PC-3 (cell line): Measurements from ENCODE around the gene C1orf105. TPM values are rescaled to one million over a fixed set of nuclear protein-coding genes. Genes with fewer than 3 reads are reported as not detected.

ENCODE experiments used
- ATAC-seq: fragments of 200-7000 bp; cut with Tn5 transposase; 2 replicates; pipeline ENCODE4 v1.9.1; 2020; ENCODE audit warnings: mild to moderate bottlenecking, moderate library complexity
- BruUV-seq: library from RNA; stranded (reverse); fragments of 400-500 nt; replicated peaks from 2 replicates; lab custom pipeline; 2021; lab: Mats Ljungman, UMichigan
- CTCF ChIA-PET: fragments of 300-600 bp; sonication (Branson Sonifier 250); formaldehyde crosslinking; loops from one replicate; lab custom pipeline; 2022; ENCODE audit warnings: antibody characterized with exemption; lab: Charles Lee
- POLR2A ChIA-PET: fragments of 300-600 bp; sonication (Branson Sonifier 250); formaldehyde crosslinking; loops from one replicate; lab custom pipeline; 2022; ENCODE audit warnings: antibody characterized with exemption; ENCODE audit not compliant: unreplicated experiment; lab: Charles Lee
- DNase-seq: peaks from one replicate; pipeline ENCODE4 v3.0.0-alpha.2; 2015
- H2AFZ ChIP-seq: fragments of 300-600 bp; sonication (generic); 2 replicates; pipeline ENCODE4 v1.6.0; 2016; ENCODE audit warnings: antibody characterized with exemption, low read length
- H3F3A ChIP-seq: fragments of 300-600 bp; sonication (generic); one replicate; pipeline ENCODE4 v1.6.0; 2017; ENCODE audit warnings: antibody characterized with exemption, low read length, control low read depth, mild to moderate bottlenecking; ENCODE audit not compliant: unreplicated experiment
- H3K27ac ChIP-seq: fragments of 300-600 bp; sonication (generic); 2 replicates; pipeline ENCODE4 v1.5.1; 2016; ENCODE audit warnings: mild to moderate bottlenecking, low read length
- H3K27me3 ChIP-seq: fragments of 300-600 bp; sonication (generic); 2 replicates; pipeline ENCODE4 v1.6.1; 2016; ENCODE audit warnings: low read length, mixed read lengths
- H3K36me3 ChIP-seq: fragments of 300-600 bp; sonication (generic); 2 replicates; pipeline ENCODE4 v1.6.1; 2016; ENCODE audit warnings: low read depth, mixed run types, low read length, mixed read lengths
- H3K4me1 ChIP-seq: fragments of 300-600 bp; sonication (generic); 2 replicates; pipeline ENCODE4 v1.5.1; 2016; ENCODE audit warnings: low read length; ENCODE audit not compliant: insufficient read depth
- H3K4me2 ChIP-seq: fragments of 300-600 bp; sonication (generic); 2 replicates; pipeline ENCODE4 v1.6.0; 2016; ENCODE audit warnings: low read length
- H3K4me3 ChIP-seq: fragments of 300-600 bp; sonication (generic); 2 replicates; pipeline ENCODE4 v1.5.1; 2016; ENCODE audit warnings: mild to moderate bottlenecking, low read length, mixed read lengths
- H3K79me2 ChIP-seq: fragments of 300-600 bp; sonication (generic); 2 replicates; pipeline ENCODE4 v1.6.1; 2017; ENCODE audit warnings: low read length, mixed read lengths
- H3K9ac ChIP-seq: fragments of 300-600 bp; sonication (generic); 2 replicates; pipeline ENCODE4 v1.6.0; 2016; ENCODE audit warnings: mild to moderate bottlenecking, low read length
- H3K9me2 ChIP-seq: fragments of 300-600 bp; sonication (generic); replicated peaks from 2 replicates; pipeline ENCODE4 v1.6.1; 2016; ENCODE audit warnings: mixed run types, low read length, mixed read lengths
- H3K9me3 ChIP-seq: fragments of 300-600 bp; sonication (generic); 2 replicates; pipeline ENCODE4 v1.6.1; 2016; ENCODE audit warnings: low read length, mixed read lengths
- H4K20me1 ChIP-seq: fragments of 300-600 bp; sonication (generic); 2 replicates; pipeline ENCODE4 v1.6.1; 2016; ENCODE audit warnings: low read length, mixed read lengths
- EZH2 ChIP-seq: fragments of 300-600 bp; sonication (generic); IDR thresholded peaks from one replicate; pipeline ENCODE4 v1.6.1; 2017; ENCODE audit warnings: antibody characterized with exemption, mild to moderate bottlenecking, low read length; ENCODE audit not compliant: unreplicated experiment
- EZH2phosphoT487 ChIP-seq: fragments of 300-600 bp; sonication (generic); IDR thresholded peaks from 2 replicates; pipeline ENCODE4 v1.6.1; 2018; ENCODE audit warnings: mild to moderate bottlenecking, antibody characterized with exemption, low read length, borderline replicate concordance
- intact Hi-C: fragments of 100-400 bp; cut with micrococcal nuclease; formaldehyde crosslinking; loops from 2 replicates; pipeline ENCODE4 v1.9.0; 2023
- total RNA-seq: library from RNA; depleted of rRNA; stranded (reverse); fragments of >200 nt; gene quantifications from 2 replicates; pipeline ENCODE4 v1.2.3, GENCODE V29; 2014
- TF ChIP-seq, protein P1 (sequence below): fragments of 300-600 bp; sonication (generic); conservative IDR thresholded peaks from 2 replicates; pipeline ENCODE4 v1.5.1; 2017; ENCODE audit warnings: antibody characterized with exemption, low read depth, mild to moderate bottlenecking, low read length

Gene C1orf105
- total RNA-seq, 1 experiment from 2014 or later = not detected

DNA sequence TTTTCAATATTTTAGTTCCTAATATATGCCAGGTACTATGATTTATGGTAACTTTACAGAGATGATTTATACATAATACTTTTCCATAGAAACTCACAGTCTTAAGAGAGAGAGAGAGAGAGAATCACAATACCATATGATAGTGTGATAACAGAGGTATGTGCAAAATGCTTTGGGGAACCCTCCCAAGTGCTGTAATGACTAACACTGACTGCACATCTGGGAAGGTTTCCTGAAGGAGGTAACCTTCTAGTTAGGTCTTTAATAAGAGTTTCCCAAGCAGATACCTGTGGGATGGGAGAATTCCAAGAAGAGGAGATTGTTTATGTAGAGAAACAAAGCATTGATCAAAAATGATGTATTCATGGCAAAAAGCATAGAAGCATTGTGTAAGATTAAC is 58.0 kb downstream of the C1orf105 start:
- H3K9me3 ChIP-seq = no peaks in the 10 kb centered on the region
- no peak overlapping the region for H3K27ac ChIP-seq
- no peak overlapping the region for H3K4me2 ChIP-seq
- H3K9me2 ChIP-seq = no peaks in the 10 kb centered on the region
- no TSS peak for BruUV-seq
- no peaks in the 10 kb centered on the region for H3K36me3 ChIP-seq
- no peak overlapping the region for H3K9ac ChIP-seq
- DNase-seq (peak; percentile 43), ATAC-seq (no peak)
- H3K4me3 ChIP-seq = no peak overlapping the region
- CTCF ChIA-PET = no interaction called here
- no peaks in the 10 kb centered on the region for H3K79me2 ChIP-seq
- intact Hi-C loops = no loop called here
- POLR2A ChIA-PET = no interaction called here
- no peak overlapping the region for H2AFZ ChIP-seq
- no peaks in the 10 kb centered on the region for H3K27me3 ChIP-seq
- peaks cover 2% of the 10 kb centered on the region for H3F3A ChIP-seq
- H4K20me1 ChIP-seq = no peaks in the 10 kb centered on the region
- TF ChIP-seq, protein P1, sequence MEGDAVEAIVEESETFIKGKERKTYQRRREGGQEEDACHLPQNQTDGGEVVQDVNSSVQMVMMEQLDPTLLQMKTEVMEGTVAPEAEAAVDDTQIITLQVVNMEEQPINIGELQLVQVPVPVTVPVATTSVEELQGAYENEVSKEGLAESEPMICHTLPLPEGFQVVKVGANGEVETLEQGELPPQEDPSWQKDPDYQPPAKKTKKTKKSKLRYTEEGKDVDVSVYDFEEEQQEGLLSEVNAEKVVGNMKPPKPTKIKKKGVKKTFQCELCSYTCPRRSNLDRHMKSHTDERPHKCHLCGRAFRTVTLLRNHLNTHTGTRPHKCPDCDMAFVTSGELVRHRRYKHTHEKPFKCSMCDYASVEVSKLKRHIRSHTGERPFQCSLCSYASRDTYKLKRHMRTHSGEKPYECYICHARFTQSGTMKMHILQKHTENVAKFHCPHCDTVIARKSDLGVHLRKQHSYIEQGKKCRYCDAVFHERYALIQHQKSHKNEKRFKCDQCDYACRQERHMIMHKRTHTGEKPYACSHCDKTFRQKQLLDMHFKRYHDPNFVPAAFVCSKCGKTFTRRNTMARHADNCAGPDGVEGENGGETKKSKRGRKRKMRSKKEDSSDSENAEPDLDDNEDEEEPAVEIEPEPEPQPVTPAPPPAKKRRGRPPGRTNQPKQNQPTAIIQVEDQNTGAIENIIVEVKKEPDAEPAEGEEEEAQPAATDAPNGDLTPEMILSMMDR = no peak
- TF ChIP-seq EZH2 = no peak
- TF ChIP-seq EZH2phosphoT487 = no peak
- H3K4me1 ChIP-seq = peaks cover 55% of the 10 kb centered on the region

DNA sequence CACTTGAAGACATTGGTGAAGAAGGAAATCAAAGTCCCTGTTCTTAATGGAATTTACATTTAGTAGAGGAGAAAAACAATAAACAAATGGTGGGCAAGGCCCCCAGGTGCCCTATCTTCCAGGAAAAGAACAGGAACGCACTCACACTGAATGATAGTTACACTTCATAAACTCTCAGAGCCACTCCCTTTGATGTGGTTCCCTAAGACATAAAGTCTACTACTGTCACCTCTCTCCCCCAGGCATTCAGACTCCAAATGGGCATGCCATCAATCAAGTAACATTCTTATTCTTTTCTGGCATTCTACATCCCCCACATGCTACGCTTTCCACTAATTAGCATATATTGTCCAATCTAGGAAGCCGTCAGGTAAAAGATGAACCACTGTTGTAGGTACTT is 59.9 kb downstream of the C1orf105 start:
- ATAC-seq (no peak), DNase-seq (no peak)
- H4K20me1 ChIP-seq = no peaks in the 10 kb centered on the region
- POLR2A ChIA-PET = no interaction called here
- peaks cover 8% of the 10 kb centered on the region for H3F3A ChIP-seq
- H3K27ac ChIP-seq = no peak overlapping the region
- no peak overlapping the region for H3K9ac ChIP-seq
- intact Hi-C loops = no loop called here
- CTCF ChIA-PET = interaction anchor here (0.8 kb wide), 1 partner anchor 29 kb away, joined by 3 read pairs; no protein-coding TSS in a partner anchor
- H3K4me3 ChIP-seq = no peak overlapping the region
- no peaks in the 10 kb centered on the region for H3K79me2 ChIP-seq
- no peaks in the 10 kb centered on the region for H3K27me3 ChIP-seq
- H2AFZ ChIP-seq = no peak overlapping the region
- H3K4me2 ChIP-seq = no peak overlapping the region
- H3K9me2 ChIP-seq = no peaks in the 10 kb centered on the region
- peaks cover 63% of the 10 kb centered on the region for H3K4me1 ChIP-seq
- no peaks in the 10 kb centered on the region for H3K36me3 ChIP-seq
- no peak for TF ChIP-seq EZH2phosphoT487
- TF ChIP-seq, protein P1 = no peak
- no peak for TF ChIP-seq EZH2
- BruUV-seq = no TSS peak
- no peaks in the 10 kb centered on the region for H3K9me3 ChIP-seq

DNA sequence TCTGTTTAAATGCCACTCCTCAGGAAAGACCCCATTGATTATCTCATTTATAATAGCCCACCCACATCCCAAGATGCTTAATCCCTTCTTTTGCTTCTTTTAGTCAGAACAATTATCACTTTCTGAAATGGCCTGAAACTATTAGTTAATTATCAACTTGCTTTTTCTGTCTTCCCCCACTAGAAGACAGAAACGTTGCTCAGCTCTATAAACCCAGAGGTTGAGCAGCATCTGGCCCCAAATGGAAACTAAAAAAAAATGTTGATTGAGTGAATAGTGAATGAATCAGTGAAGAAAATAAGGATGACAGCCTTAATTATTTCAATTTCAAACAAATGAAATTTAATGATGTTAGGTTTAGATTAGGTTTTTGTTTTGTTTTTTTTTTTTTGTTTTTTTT is 61.6 kb downstream of the C1orf105 start:
- CTCF ChIA-PET = no interaction called here
- H3K9ac ChIP-seq = no peak overlapping the region
- DNase-seq (peak; percentile 50), ATAC-seq (no peak)
- POLR2A ChIA-PET = interaction anchor here (0.8 kb wide), 1 partner anchor 31 kb away, joined by 6 read pairs; no protein-coding TSS in a partner anchor
- BruUV-seq = no TSS peak
- H3K27me3 ChIP-seq = no peaks in the 10 kb centered on the region
- H3K36me3 ChIP-seq = no peaks in the 10 kb centered on the region
- H3K9me3 ChIP-seq = no peaks in the 10 kb centered on the region
- no peak overlapping the region for H2AFZ ChIP-seq
- no peaks in the 10 kb centered on the region for H3K9me2 ChIP-seq
- no peaks in the 10 kb centered on the region for H3K79me2 ChIP-seq
- no peaks in the 10 kb centered on the region for H4K20me1 ChIP-seq
- intact Hi-C loops = loop anchor here (2.0 kb wide), 1 partner anchor 31 kb away; no protein-coding TSS in a partner anchor
- H3K4me2 ChIP-seq = no peak overlapping the region
- H3K27ac ChIP-seq = no peak overlapping the region
- peaks cover 8% of the 10 kb centered on the region for H3F3A ChIP-seq
- H3K4me3 ChIP-seq = no peak overlapping the region
- peaks cover 46% of the 10 kb centered on the region for H3K4me1 ChIP-seq
- no peak for TF ChIP-seq EZH2
- no peak for TF ChIP-seq EZH2phosphoT487
- TF ChIP-seq, protein P1 = no peak
